B cell (primary cell): ENCODE data around the gene DEXI. TPM values are rescaled to one million over a fixed set of nuclear protein-coding genes. Genes with fewer than 3 reads are reported as not detected.

Source experiments
- ATAC-seq: fragments of 200-7000 bp; cut with Tn5 transposase; one replicate; pipeline ENCODE4 v1.10.0; 2021; ENCODE audit warnings: low read depth, mild to moderate bottlenecking, moderate number of reproducible peaks, moderate library complexity
- CTCF ChIA-PET: fragments of 350-600 bp; sonication (Branson Sonifier 250); formaldehyde crosslinking; loops from one replicate; lab custom pipeline; 2021; ENCODE audit warnings: antibody characterized with exemption, inconsistent platforms; lab: Charles Lee
- POLR2A ChIA-PET: fragments of 350-600 bp; sonication (Branson Sonifier 250); formaldehyde crosslinking; loops from one replicate; lab custom pipeline; 2021; ENCODE audit warnings: antibody characterized with exemption; lab: Charles Lee
- DNase-seq: peaks from one replicate; pipeline ENCODE4 v3.0.0; 2013
- H2AFZ ChIP-seq: 2 replicates; pipeline ENCODE4 v1.6.1; 2012; ENCODE audit warnings: mild to moderate bottlenecking, low read depth, low read length; ENCODE audit not compliant: insufficient read depth, poor library complexity, severe bottlenecking
- H3K27ac ChIP-seq, 2 donors: 1 replicate in 1 of 2; 2 replicates in 1 of 2; pipeline ENCODE4 v1.5.1; 2012 to 2013; ENCODE audit warnings: low read length in 2 of 2, mild to moderate bottlenecking in 2 of 2, moderate library complexity in 1 of 2
- H3K27me3 ChIP-seq, 4 experiments: fragments of 200-600 bp in 1 of 4; sonication (generic) in 1 of 4; replicated peaks in 1 of 4; 1 replicate in 2 of 4; 2 replicates in 2 of 4; pipeline versions ENCODE4 v1.6.1 to v1.7.0; 2013 to 2016; ENCODE audit warnings: low read length in 3 of 4, mild to moderate bottlenecking in 2 of 4, mixed read lengths in 1 of 4, moderate library complexity in 1 of 4; ENCODE audit not compliant: insufficient read depth in 4 of 4, control insufficient read depth in 3 of 4; ENCODE audit errors: control extremely low read depth in 1 of 4
- H3K36me3 ChIP-seq, 2 experiments: replicated peaks in 1 of 2; 1 replicate in 1 of 2; 2 replicates in 1 of 2; pipeline versions ENCODE4 v1.6.1 to v1.7.1; 2013; ENCODE audit warnings: low read length in 1 of 2; ENCODE audit not compliant: insufficient read depth in 2 of 2, control insufficient read depth in 1 of 2; ENCODE audit errors: control extremely low read depth in 1 of 2, extremely low read depth in 1 of 2
- H3K4me1 ChIP-seq, 2 donors: fragments of 200-600 bp in 1 of 2; sonication (generic) in 1 of 2; 1 replicate in 1 of 2; 2 replicates in 1 of 2; pipeline versions ENCODE4 v1.5.1 to v1.6.1; 2013 to 2017; ENCODE audit warnings: low read length in 2 of 2; ENCODE audit not compliant: control insufficient read depth in 2 of 2, insufficient read depth in 2 of 2
- H3K4me2 ChIP-seq: replicated peaks from 2 replicates; pipeline ENCODE3; 2012; ENCODE audit warnings: mild to moderate bottlenecking, low read depth, low read length; ENCODE audit not compliant: poor library complexity, severe bottlenecking
- H3K4me3 ChIP-seq, 5 experiments: fragments of 200-600 bp in 1 of 5; sonication (generic) in 1 of 5; 1 replicate in 3 of 5; 2 replicates in 2 of 5; pipeline versions ENCODE4 v1.5.1 to v1.7.0; 2011 to 2016; ENCODE audit warnings: low read length in 4 of 5, mild to moderate bottlenecking in 4 of 5, low read depth in 2 of 5, control low read depth in 1 of 5, moderate library complexity in 1 of 5; ENCODE audit not compliant: insufficient read depth in 1 of 5; ENCODE audit errors: control extremely low read depth in 1 of 5, extremely low read depth in 1 of 5
- H3K79me2 ChIP-seq: fragments of 200-600 bp; sonication (generic); one replicate; pipeline ENCODE4 v1.6.0; 2016; ENCODE audit warnings: low read length; ENCODE audit not compliant: control insufficient read depth, insufficient read depth
- H3K9ac ChIP-seq: fragments of 200-600 bp; sonication (generic); 2 replicates; pipeline ENCODE4 v1.6.1; 2017; ENCODE audit warnings: mild to moderate bottlenecking, low read length, moderate library complexity
- H3K9me3 ChIP-seq, 3 donors: one replicate each; pipeline versions ENCODE4 v1.6.1 to v1.7.1; 2013; ENCODE audit warnings: low read length in 2 of 3; ENCODE audit not compliant: control insufficient read depth in 2 of 3, insufficient read depth in 1 of 3; ENCODE audit errors: control extremely low read depth in 1 of 3
- H4K20me1 ChIP-seq: 2 replicates; pipeline ENCODE4 v1.6.0; 2012; ENCODE audit warnings: mild to moderate bottlenecking, low read length; ENCODE audit not compliant: insufficient read depth, control insufficient read depth, poor library complexity, severe bottlenecking
- H3K27ac Mint-ChIP-seq: one replicate; pipeline ENCODE4 v1.8.0; 2021; ENCODE audit warnings: mixed read lengths
- H3K27me3 Mint-ChIP-seq: one replicate; pipeline ENCODE4 v1.8.0; 2021; ENCODE audit warnings: mixed read lengths
- H3K4me1 Mint-ChIP-seq: one replicate; pipeline ENCODE4 v1.8.0; 2021; ENCODE audit warnings: mixed read lengths
- H3K4me3 Mint-ChIP-seq: one replicate; pipeline ENCODE4 v1.8.0; 2021; ENCODE audit warnings: mixed read lengths
- H3K9me3 Mint-ChIP-seq: one replicate; pipeline ENCODE4 v1.8.0; 2022; ENCODE audit warnings: mixed read lengths; ENCODE audit not compliant: insufficient read depth
- EZH2 ChIP-seq: IDR thresholded peaks from 2 replicates; pipeline ENCODE4 v1.6.1; 2012; ENCODE audit warnings: borderline replicate concordance, low read depth, mild to moderate bottlenecking, moderate library complexity, low read length; ENCODE audit not compliant: insufficient read depth, poor library complexity, severe bottlenecking
- WGBS: methylation state at CpG from one replicate; pipeline ENCODE4 v1.1.5; 2013; ENCODE audit warnings: missing lambda C conversion rate; ENCODE audit not compliant: insufficient coverage; 5-methylcytosine and 5-hydroxymethylcytosine counted together
- intact Hi-C: fragments of 100-400 bp; cut with micrococcal nuclease; formaldehyde crosslinking; loops from one replicate; pipeline ENCODE4 v1.10.0; 2022
- polyA plus RNA-seq: library from polyadenylated mRNA; depleted of rRNA; stranded (reverse); fragments of >200 nt; gene quantifications from 2 replicates; pipeline ENCODE4 v1.2.3, GENCODE V29; 2012
- total RNA-seq, 2 donors: library from RNA; stranded (reverse); fragments of 120-200 nt in 1 of 2; gene quantifications; 1 replicate in 1 of 2; 2 replicates in 1 of 2; pipeline versions ENCODE4 v1.2.3 to v1.2.4, GENCODE V29; 2013 to 2022
- TF ChIP-seq, protein P1 (sequence below): fragments of 200-600 bp; IDR thresholded peaks from one replicate; pipeline ENCODE4 v1.8.0; 2022; ENCODE audit warnings: antibody characterized with exemption, mild to moderate bottlenecking

Gene DEXI
- total and polyA plus RNA-seq, 2 donors (not counting 1 experiment from before 2014, with no cell fraction given): 9.1 to 17.7 TPM

DNA sequence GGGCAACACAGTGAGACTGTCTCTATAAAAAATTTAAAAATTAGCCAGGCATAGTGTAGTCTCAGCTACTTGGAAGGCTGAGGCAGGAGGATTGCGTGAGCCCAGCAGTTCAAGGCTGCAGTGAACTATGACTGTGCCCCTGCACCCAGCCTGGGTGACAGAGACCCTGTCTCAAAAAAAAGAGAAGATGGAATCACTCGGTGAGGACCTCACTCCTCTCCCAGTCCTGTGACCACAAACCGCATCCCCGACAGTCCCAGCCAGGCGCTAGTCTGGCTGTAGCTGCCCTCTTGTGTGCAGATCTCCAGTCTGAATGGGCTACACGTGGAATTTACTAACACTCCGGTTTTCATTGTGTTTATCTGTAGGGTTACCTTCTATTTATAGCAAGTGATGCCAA lies 11.1 kb downstream of the DEXI start:
- H3K4me1 Mint-ChIP-seq: peaks cover 60% of the 10 kb centered on the region
- no peak for TF ChIP-seq EZH2
- TF ChIP-seq, protein P1, sequence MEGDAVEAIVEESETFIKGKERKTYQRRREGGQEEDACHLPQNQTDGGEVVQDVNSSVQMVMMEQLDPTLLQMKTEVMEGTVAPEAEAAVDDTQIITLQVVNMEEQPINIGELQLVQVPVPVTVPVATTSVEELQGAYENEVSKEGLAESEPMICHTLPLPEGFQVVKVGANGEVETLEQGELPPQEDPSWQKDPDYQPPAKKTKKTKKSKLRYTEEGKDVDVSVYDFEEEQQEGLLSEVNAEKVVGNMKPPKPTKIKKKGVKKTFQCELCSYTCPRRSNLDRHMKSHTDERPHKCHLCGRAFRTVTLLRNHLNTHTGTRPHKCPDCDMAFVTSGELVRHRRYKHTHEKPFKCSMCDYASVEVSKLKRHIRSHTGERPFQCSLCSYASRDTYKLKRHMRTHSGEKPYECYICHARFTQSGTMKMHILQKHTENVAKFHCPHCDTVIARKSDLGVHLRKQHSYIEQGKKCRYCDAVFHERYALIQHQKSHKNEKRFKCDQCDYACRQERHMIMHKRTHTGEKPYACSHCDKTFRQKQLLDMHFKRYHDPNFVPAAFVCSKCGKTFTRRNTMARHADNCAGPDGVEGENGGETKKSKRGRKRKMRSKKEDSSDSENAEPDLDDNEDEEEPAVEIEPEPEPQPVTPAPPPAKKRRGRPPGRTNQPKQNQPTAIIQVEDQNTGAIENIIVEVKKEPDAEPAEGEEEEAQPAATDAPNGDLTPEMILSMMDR: no peak
- ATAC-seq (no peak), DNase-seq (no peak)
- 69% methylated on average over 5 of the region's 7 CpGs for WGBS
- H3K27ac Mint-ChIP-seq: peak overlapping the region; percentile 80
- Histone ChIP-seq H2AFZ (no peak overlapping the region), H3K36me3 (peaks cover 0 to 41% of the 10 kb centered on the region in 2 experiments), H3K9ac (no peak overlapping the region), H3K4me2 (no peak overlapping the region), H3K79me2 (no peaks in the 10 kb centered on the region), H4K20me1 (peaks cover 87% of the 10 kb centered on the region), H3K9me3 (no peaks in the 10 kb centered on the region), H3K27ac (peak overlapping the region in 1 of 2 donors; percentile 53), H3K4me1 (peaks cover 5 to 43% of the 10 kb centered on the region in 2 donors), H3K27me3 (no peaks in the 10 kb centered on the region), H3K4me3 (no peak overlapping the region)
- intact Hi-C loops: no loop called here
- ChIA-PET CTCF (interaction anchor here (1.0 to 1.9 kb wide), 5 partner anchors 8 to 417 kb away, joined by 3 to 6 read pairs (median 5); no protein-coding TSS in a partner anchor), POLR2A (interaction anchor here (1.1 kb wide), 1 partner anchor 53 kb away, joined by 4 read pairs; no protein-coding TSS in a partner anchor)
- no peak overlapping the region for H3K4me3 Mint-ChIP-seq
- H3K9me3 Mint-ChIP-seq: no peaks in the 10 kb centered on the region
- no peaks in the 10 kb centered on the region for H3K27me3 Mint-ChIP-seq

- Mint-ChIP-seq H3K4me3 (peak overlapping the region; percentile 23), H3K4me1 (peaks cover 56% of the 10 kb centered on the region), H3K9me3 (no peaks in the 10 kb centered on the region), H3K27me3 (no peaks in the 10 kb centered on the region), H3K27ac (peak overlapping the region; percentile 80)
- Histone ChIP-seq H4K20me1 (peaks cover 83% of the 10 kb centered on the region), H3K27me3 (no peaks in the 10 kb centered on the region), H3K9me3 (no peaks in the 10 kb centered on the region), H3K9ac (no peak overlapping the region), H3K79me2 (no peaks in the 10 kb centered on the region), H3K36me3 (peaks cover 0 to 42% of the 10 kb centered on the region in 2 experiments), H3K4me3 (no peak overlapping the region), H3K4me1 (peaks cover 5 to 42% of the 10 kb centered on the region in 2 donors), H2AFZ (no peak overlapping the region), H3K4me2 (no peak overlapping the region), H3K27ac (peak overlapping the region; percentile 2 to 53)
- intact Hi-C loops: no loop called here
- ChIA-PET CTCF (interaction anchor here (0.7 to 1.9 kb wide), 9 partner anchors 9 to 417 kb away, joined by 3 to 6 read pairs (median 4); no protein-coding TSS in a partner anchor), POLR2A (interaction anchor here (0.6 to 1.1 kb wide), 4 partner anchors 10 to 146 kb away, joined by 3 to 4 read pairs (median 4); no protein-coding TSS in a partner anchor)
- DNase-seq (peak; percentile 45), ATAC-seq (peak; percentile 21)
- WGBS: 55% methylated on average over 2 of the region's 2 CpGs
- TF ChIP-seq EZH2: no peak
- TF ChIP-seq, protein P1: no peak
These were observed 11.5 kb downstream of the DEXI start for GRCh38 chr16:10930755-10931093.
